Measurements from ENCODE around the gene PSRC1. TPM values are rescaled to one million over a fixed set of nuclear protein-coding genes. Genes with fewer than 3 reads are reported as not detected.

Gene PSRC1
- total RNA-seq, 6 experiments from 2014 or later, result 0.70 to 3.4 (median 1.5) TPM

DNA sequence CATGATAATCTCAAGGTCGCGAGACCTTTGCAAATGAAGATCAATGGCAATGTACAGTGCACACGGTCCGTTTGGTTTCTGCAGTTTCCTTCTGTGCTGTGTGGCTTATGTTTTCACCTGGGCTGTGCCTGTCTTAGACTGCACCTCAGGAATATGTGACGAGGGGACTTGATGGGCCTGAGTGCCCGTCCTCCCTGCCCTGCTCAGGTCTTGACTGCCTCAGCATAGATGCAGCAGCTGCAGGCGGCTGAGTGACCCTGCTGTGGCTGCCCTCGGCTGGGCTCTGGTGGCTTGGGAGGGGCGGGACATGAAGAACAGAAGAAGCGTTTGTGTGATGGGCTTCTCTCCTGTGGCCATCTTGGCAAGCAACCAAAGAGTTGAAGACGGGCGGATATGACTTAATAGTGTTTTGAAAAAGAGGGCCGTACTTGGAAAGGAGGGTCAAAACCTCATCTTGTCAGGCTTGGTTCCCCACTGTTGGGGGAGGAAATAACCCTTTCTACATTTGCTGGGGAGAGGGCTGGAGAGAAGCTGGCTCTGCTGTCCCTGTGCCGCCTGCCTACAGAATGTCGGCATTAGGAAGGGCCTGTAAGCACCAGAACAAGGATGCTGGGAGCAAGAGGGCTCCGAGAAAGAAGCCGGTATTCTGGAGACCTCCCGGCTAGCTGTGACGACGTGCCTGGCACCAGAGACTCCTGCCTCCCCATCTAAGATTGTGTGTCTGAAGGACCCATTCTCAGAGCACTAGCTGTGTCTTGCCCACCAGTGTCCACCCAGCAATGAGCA is 16.8 kb upstream of the PSRC1 start:
- no peaks in the 10 kb centered on the region for H3K9me3 ChIP-seq
- TF ChIP-seq, protein P1, sequence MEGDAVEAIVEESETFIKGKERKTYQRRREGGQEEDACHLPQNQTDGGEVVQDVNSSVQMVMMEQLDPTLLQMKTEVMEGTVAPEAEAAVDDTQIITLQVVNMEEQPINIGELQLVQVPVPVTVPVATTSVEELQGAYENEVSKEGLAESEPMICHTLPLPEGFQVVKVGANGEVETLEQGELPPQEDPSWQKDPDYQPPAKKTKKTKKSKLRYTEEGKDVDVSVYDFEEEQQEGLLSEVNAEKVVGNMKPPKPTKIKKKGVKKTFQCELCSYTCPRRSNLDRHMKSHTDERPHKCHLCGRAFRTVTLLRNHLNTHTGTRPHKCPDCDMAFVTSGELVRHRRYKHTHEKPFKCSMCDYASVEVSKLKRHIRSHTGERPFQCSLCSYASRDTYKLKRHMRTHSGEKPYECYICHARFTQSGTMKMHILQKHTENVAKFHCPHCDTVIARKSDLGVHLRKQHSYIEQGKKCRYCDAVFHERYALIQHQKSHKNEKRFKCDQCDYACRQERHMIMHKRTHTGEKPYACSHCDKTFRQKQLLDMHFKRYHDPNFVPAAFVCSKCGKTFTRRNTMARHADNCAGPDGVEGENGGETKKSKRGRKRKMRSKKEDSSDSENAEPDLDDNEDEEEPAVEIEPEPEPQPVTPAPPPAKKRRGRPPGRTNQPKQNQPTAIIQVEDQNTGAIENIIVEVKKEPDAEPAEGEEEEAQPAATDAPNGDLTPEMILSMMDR (IDR thresholded peaks at IDR 0.05), result no peak
- TF ChIP-seq POLR2A (IDR thresholded peaks at IDR 0.05), result no peak
- H3K27ac ChIP-seq, result no peak overlapping the region
- no peaks in the 10 kb centered on the region for H3K27me3 ChIP-seq
- no peaks in the 10 kb centered on the region for H3K4me1 ChIP-seq
- no peak overlapping the region for H3K4me3 ChIP-seq
- DNase-seq (no peak), ATAC-seq (no peak)
- 69% methylated on average over 11 of the region's 20 CpGs for WGBS (ENCODE audit: insufficient coverage, low coverage, low lambda C conversion rate, missing lambda C conversion rate)
- intact Hi-C loops (cut with DNase I), result no loop called here
- H3K36me3 ChIP-seq, result no peaks in the 10 kb centered on the region

DNA sequence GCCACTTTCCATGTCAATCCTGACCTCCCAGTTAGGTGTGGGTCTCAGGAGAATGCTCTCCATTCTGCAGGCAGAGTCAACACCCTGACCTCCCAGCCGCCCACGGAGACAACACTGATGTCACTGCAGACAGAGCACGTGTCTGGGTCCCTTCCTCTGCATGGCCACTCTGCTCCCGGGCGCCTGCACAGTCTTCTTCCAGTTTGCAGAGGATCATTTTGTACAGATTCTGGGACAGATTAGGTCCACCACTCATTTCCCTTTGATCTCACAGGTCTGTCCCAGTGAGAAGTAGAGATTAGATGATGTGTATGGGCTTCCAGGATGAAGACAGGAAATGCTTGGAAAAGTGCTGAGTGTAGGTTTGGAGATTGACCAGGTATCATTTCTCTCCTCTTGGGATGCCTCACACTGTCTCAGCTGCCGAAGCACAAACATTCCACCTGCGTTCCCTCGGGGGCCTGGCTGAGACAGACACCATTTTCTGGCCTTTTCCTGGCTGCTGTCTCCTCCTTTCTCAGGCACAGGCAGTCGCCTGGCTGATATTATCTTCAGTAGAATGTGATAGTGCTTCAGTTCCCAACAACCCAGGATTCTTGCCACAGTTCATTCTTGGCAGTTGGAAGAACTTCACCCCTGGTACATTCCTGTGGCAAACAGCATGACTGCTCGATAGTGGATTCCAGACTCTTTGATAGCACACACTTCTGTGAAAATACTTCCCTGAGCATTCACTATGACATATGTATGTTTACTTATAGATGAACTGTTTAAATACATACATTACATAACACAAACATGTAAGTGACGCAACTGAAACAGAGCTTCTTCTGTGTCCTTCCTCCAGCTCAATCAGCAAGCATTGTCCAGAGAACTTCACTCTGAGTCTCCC is 16.0 kb upstream of the PSRC1 start:
- H3K9me3 ChIP-seq, result no peaks in the 10 kb centered on the region
- no peaks in the 10 kb centered on the region for H3K36me3 ChIP-seq
- 54% methylated on average over 11 of the region's 11 CpGs for WGBS (ENCODE audit: insufficient coverage, low coverage, low lambda C conversion rate, missing lambda C conversion rate)
- H3K27ac ChIP-seq, result no peak overlapping the region
- no peaks in the 10 kb centered on the region for H3K27me3 ChIP-seq
- peak in 1 of 3 donors; percentile 69 for DNase-seq
- no peak for TF ChIP-seq POLR2A (IDR thresholded peaks at IDR 0.05)
- TF ChIP-seq, protein P1 (IDR thresholded peaks at IDR 0.05), result no peak
- peak; percentile 51 to 93 (median 60) for ATAC-seq
- H3K4me3 ChIP-seq, result no peak overlapping the region
- H3K4me1 ChIP-seq, result no peaks in the 10 kb centered on the region
- intact Hi-C loops (cut with DNase I), result no loop called here

DNA sequence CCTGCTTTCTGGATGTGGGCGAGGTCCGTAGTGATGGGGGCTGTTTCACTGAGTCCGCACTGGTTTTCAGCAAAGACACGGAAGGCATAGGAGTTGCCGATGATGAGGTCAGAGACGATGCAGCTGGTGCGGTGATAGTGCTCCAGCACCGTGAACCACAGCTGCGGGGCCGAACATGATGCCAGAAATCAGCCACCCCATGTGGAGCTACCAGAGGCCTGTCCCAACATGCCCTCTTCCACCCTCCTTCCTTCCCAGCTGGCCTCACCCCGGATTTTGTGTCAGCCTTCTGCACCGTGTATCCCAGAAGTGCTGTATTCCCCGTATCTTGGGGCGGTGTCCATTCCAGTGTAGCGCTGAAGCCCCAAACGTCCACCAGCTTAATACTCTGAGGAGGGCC is 13.8 kb upstream of the PSRC1 start:
- 96% methylated on average over 3 of the region's 16 CpGs for WGBS (ENCODE audit: insufficient coverage, low coverage, low lambda C conversion rate, missing lambda C conversion rate)
- H3K4me1 ChIP-seq, result no peaks in the 10 kb centered on the region
- H3K36me3 ChIP-seq, result no peaks in the 10 kb centered on the region
- H3K27me3 ChIP-seq, result no peaks in the 10 kb centered on the region
- H3K4me3 ChIP-seq, result no peak overlapping the region
- intact Hi-C loops (cut with DNase I), result no loop called here
- ATAC-seq (no peak), DNase-seq (no peak)
- H3K27ac ChIP-seq, result no peak overlapping the region
- TF ChIP-seq, protein P1 (IDR thresholded peaks at IDR 0.05), result no peak
- no peak for TF ChIP-seq POLR2A (IDR thresholded peaks at IDR 0.05)
- no peaks in the 10 kb centered on the region for H3K9me3 ChIP-seq

DNA sequence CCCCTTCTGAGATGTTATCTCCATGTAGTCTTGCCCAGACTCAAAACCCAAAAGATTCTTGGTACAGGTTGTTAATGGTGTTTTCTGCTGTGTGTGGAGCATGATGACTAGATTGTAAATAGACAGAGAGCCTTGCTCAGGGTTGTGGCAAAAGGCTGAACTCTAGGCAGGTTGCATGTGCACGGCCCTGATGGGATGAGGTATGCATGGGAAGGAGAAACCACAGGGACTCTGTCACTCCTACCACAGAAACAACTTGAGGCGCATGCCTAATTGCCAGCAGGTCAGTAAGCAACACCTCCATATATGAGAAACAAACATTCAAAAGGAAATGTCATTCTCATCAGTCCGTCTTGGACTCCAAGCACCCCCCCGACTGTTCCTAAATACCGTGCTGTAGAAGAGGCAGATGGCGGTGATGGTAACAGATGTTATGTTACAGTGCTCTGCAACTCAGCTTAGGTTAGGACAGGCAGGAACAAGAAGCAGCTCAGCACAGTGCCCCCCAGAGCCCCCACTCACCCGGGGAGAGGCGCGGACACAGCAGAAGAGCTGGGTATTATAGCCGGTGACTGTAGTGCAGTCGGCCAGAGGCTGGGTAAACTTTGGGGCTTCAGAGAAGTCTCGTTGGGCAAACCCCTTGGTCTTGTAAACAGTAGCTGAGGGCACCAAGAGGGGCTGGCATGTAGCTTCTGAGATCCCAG is 12.9 kb upstream of the PSRC1 start:
- H3K27ac ChIP-seq, result no peak overlapping the region
- no peak overlapping the region for H3K4me3 ChIP-seq
- no peak for ATAC-seq
- no peaks in the 10 kb centered on the region for H3K9me3 ChIP-seq
- DNase-seq, result no peak
- H3K4me1 ChIP-seq, result no peaks in the 10 kb centered on the region
- H3K36me3 ChIP-seq, result no peaks in the 10 kb centered on the region
- intact Hi-C loops (cut with DNase I), result no loop called here
- no peak for TF ChIP-seq POLR2A (IDR thresholded peaks at IDR 0.05)
- TF ChIP-seq, protein P1 (IDR thresholded peaks at IDR 0.05), result no peak
- no peaks in the 10 kb centered on the region for H3K27me3 ChIP-seq
- 90% methylated on average over 2 of the region's 12 CpGs for WGBS (ENCODE audit: insufficient coverage, low coverage, low lambda C conversion rate, missing lambda C conversion rate)

Data from right lobe of liver (tissue), 6 donors.